HG03520 (cell line): ENCODE data around the gene ARFRP1.
A peak's percentile ranks its signal among the peaks of the same experiment; 100 is the strongest.
"Not testable (repeated sequence)": the region's sequence is repeated elsewhere in the genome, so short reads cannot be mapped to it uniquely, and the experiment has no call there.

ENCODE experiments used
- ATAC-seq: cut with Tn5 transposase; IDR thresholded peaks from one replicate; pipeline ENCODE4 v1.9.1; 2021; ENCODE audit warnings: mild to moderate bottlenecking, moderate library complexity; ENCODE audit not compliant: unreplicated experiment

The ARFRP1 gene

GRCh38 chr20:63657937-63658748, 49.6 kb downstream of the ARFRP1 start, which contains the start of gene RTEL1:
Gene RTEL1, plus strand, starts transcription at chr20:63658312. Its CDS starts 1,091 bp downstream, at chr20:63659403.
- ATAC-seq, result peak; percentile 79

GRCh38 chr20:63657260-63657936, 50.4 kb downstream of the ARFRP1 start:
- ATAC-seq, result no peak

- ATAC-seq, result no peak
These were observed 51.3 kb downstream of the ARFRP1 start for GRCh38 chr20:63656451-63656850.

GRCh38 chr20:63655249-63655648, 52.5 kb downstream of the ARFRP1 start:
- no peak for ATAC-seq

- no peak for ATAC-seq
These were observed 53.7 kb downstream of the ARFRP1 start for GRCh38 chr20:63653974-63654668.

GRCh38 chr20:63653041-63653973, 54.5 kb downstream of the ARFRP1 start, which contains the start of gene STMN3:
Gene STMN3, minus strand, starts transcription at chr20:63653424. Its CDS starts 79 bp downstream, at chr20:63653345.
- no peak for ATAC-seq

- no peak for ATAC-seq
These were observed 55.4 kb downstream of the ARFRP1 start for GRCh38 chr20:63652192-63652980.

GRCh38 chr20:63651942-63652191, 55.9 kb downstream of the ARFRP1 start:
- ATAC-seq, result no peak

- ATAC-seq, result not testable (repeated sequence)
These were observed 57.3 kb downstream of the ARFRP1 start for GRCh38 chr20:63650486-63650885.

- no peak for ATAC-seq
These were observed 58.7 kb downstream of the ARFRP1 start for GRCh38 chr20:63648895-63649589.
